Mucosa of stomach (tissue), 1 donor: ENCODE measurements around the gene SCFD2.

Experiments
- H3K27me3 ChIP-seq: one replicate; pipeline ENCODE4 v1.7.0; 2013; ENCODE audit warnings: mild to moderate bottlenecking, low read length; ENCODE audit not compliant: control insufficient read depth, insufficient read depth
- H3K36me3 ChIP-seq: one replicate; pipeline ENCODE4 v1.7.0; 2013; ENCODE audit warnings: low read length; ENCODE audit not compliant: control insufficient read depth, insufficient read depth
- H3K4me1 ChIP-seq: one replicate; pipeline ENCODE4 v1.7.0; 2013; ENCODE audit warnings: mild to moderate bottlenecking, low read length; ENCODE audit not compliant: control insufficient read depth, insufficient read depth
- H3K4me3 ChIP-seq: one replicate; pipeline ENCODE4 v1.7.0; 2013; ENCODE audit warnings: low read length
- H3K9ac ChIP-seq: one replicate; pipeline ENCODE4 v1.7.0; 2013; ENCODE audit warnings: mild to moderate bottlenecking, low read length, moderate library complexity
- H3K9me3 ChIP-seq: one replicate; pipeline ENCODE4 v1.7.0; 2013; ENCODE audit warnings: mild to moderate bottlenecking, low read length, moderate library complexity; ENCODE audit not compliant: control insufficient read depth
- donor health status: Pancreatic carcinoma.

The SCFD2 gene

DNA sequence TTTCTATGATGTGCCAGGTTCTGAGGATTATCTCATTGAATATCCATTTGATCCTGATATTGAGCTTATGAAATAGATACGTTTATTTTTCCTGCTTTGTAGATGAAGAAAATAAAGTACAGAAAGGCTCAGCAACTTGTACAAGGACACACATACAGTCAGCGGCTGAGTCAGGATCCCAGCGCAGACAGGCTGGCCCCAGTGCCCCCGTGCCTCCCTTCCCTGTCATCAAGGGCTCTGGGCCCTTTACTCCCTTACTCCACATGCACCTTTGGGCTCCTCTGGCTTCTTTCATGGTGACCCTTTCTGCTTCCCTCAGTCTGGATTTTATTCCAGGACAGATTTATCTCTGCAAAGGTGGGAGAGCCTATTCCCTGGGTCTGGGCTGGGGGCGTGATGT lies 490.9 kb downstream of the SCFD2 start:
- Histone ChIP-seq H3K4me1 (peaks cover 8% of the 10 kb centered on the region), H3K9ac (no peak overlapping the region), H3K9me3 (no peaks in the 10 kb centered on the region), H3K27me3 (no peaks in the 10 kb centered on the region), H3K4me3 (no peak overlapping the region), H3K36me3 (no peaks in the 10 kb centered on the region)

DNA sequence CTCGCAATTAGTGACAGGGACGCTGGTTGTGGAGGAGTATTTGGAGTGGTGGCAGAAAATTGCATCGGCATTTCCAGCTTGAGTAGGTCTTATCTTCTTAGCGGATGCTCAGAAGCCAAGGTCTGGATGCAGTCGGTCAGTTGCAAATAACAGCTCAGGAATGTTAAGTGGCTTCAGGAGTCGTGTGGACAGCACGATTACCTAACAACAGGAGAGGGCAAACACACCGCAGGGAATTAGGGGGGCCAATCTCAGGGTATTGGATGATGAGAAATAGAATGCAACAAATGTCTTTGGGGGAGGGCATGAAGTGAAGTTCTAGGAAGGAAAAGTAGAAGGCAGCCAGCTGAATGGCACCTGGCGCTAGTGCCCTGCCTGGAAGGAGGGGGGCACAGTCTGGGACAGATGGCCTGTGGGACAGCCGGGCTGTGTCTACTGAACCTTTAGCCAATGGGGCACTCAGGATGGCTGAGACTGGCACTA lies 492.0 kb downstream of the SCFD2 start:
- Histone ChIP-seq H3K27me3 (no peaks in the 10 kb centered on the region), H3K36me3 (no peaks in the 10 kb centered on the region), H3K9me3 (no peaks in the 10 kb centered on the region), H3K9ac (no peak overlapping the region), H3K4me3 (no peak overlapping the region), H3K4me1 (peaks cover 8% of the 10 kb centered on the region)

DNA sequence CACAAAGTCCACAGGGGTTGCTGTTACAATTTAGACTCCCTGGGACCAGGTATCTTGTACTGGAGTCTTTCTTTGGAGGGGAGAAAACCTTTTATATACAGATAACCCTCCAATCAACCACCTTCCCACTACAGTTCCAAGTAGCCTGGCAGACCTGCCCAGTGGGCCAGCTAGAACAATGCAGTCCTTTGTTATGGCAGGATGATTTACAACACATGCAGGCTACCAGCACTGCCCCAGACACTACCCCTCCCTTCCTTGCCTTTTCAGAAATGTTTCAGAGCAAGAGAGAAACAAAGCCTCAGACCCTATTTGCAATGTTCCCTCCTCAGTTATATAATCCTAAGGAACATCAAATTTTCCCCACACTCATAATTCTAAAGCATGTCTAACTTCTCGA lies 492.7 kb downstream of the SCFD2 start:
- Histone ChIP-seq H3K4me3 (no peak overlapping the region), H3K9me3 (no peaks in the 10 kb centered on the region), H3K36me3 (no peaks in the 10 kb centered on the region), H3K27me3 (no peaks in the 10 kb centered on the region), H3K9ac (no peak overlapping the region), H3K4me1 (peaks cover 8% of the 10 kb centered on the region)

DNA sequence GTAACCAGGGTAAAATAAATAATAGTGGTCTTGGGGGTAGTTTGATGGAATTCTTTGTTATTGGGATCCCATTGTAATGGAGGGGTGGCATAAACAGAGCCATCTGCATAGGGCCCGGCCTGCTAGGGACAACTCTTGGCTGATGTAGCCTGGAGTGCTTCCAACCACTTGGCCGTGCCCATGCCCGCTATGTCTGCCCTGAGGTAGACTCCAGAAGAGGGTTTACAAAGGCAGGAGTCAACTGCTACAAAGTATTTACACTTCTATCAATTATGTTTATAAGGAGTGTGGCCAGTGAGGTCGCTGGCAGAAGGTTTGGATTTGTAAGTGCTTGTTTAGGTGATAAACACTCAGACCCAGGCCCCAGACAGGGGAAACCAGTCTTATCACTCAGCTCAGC lies 495.6 kb downstream of the SCFD2 start:
- Histone ChIP-seq H3K9me3 (no peaks in the 10 kb centered on the region), H3K4me3 (no peak overlapping the region), H3K27me3 (no peaks in the 10 kb centered on the region)

DNA sequence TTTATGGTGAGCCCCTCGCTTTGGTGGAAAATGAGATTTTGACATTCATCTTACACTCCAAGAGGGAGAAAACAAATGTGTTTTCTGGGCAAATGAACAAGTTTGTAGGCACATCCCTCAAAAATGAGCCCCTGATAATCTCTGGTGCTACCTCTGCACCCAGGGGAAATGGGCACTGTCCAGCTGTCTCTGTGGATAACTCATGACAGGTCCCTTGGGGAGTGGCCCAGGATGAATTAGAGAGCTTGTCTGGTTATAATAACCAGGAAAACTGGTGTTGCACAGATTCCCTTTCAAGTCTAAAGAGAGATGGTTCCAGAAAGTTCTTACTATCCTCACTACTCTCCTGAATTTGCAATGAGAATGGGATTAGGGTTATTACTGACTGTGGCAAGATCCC lies 496.2 kb downstream of the SCFD2 start:
- Histone ChIP-seq H3K4me3 (no peak overlapping the region), H3K4me1 (peaks cover 16% of the 10 kb centered on the region), H3K9me3 (no peaks in the 10 kb centered on the region), H3K27me3 (no peaks in the 10 kb centered on the region), H3K36me3 (no peaks in the 10 kb centered on the region), H3K9ac (no peak overlapping the region)

More for the DNA sequence above, 495.6 kb downstream of the SCFD2 start:
- Histone ChIP-seq H3K9ac (no peak overlapping the region), H3K4me1 (peaks cover 11% of the 10 kb centered on the region), H3K36me3 (no peaks in the 10 kb centered on the region)

DNA sequence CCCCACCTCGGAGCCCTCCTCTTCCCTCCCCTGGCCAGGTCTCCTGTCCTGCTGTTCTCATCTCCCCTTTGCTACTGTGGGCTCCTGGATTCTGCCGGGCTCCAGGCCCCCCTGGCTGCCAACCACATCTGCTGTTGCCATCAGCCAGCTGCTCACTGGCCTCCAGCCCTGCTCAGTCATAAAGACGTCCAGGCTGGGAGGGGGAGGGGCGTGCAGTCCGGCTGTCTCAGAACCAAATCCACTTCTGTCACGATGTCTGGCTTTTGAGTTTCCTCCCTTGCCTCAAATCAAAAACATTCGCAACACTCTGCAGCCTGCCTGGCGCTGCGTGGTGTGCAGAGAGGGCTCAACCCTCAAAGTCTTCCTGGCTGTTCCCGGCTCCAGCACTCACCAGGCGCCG lies 496.7 kb downstream of the SCFD2 start:
- H3K4me1 ChIP-seq: peaks cover 16% of the 10 kb centered on the region
- H3K4me3 ChIP-seq: no peak overlapping the region
- H3K9ac ChIP-seq: no peak overlapping the region
- no peaks in the 10 kb centered on the region for H3K9me3 ChIP-seq
- H3K27me3 ChIP-seq: no peaks in the 10 kb centered on the region
- H3K36me3 ChIP-seq: no peaks in the 10 kb centered on the region

DNA sequence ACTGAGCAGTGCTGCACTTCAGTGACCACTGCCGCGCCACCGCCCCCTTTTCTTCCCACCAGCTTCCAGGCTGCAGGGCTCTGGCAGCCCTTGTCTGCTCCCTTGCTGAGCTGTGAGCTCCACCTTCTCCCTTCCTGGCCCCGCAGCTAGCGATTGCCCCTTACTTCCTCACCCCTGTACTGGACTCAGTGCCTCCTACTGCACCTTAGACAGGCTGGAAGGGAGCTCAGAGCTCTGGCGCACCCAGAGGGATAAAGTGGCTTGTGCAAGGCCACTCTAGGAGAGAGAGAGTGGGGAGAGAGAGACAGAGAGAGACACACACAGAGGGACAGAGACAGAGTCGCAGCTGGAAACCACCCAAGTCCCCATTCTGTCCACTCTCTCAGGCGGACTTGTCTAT lies 497.7 kb downstream of the SCFD2 start:
- Histone ChIP-seq H3K4me3 (no peak overlapping the region), H3K36me3 (no peaks in the 10 kb centered on the region), H3K4me1 (peaks cover 16% of the 10 kb centered on the region), H3K9ac (no peak overlapping the region), H3K27me3 (no peaks in the 10 kb centered on the region), H3K9me3 (no peaks in the 10 kb centered on the region)

DNA sequence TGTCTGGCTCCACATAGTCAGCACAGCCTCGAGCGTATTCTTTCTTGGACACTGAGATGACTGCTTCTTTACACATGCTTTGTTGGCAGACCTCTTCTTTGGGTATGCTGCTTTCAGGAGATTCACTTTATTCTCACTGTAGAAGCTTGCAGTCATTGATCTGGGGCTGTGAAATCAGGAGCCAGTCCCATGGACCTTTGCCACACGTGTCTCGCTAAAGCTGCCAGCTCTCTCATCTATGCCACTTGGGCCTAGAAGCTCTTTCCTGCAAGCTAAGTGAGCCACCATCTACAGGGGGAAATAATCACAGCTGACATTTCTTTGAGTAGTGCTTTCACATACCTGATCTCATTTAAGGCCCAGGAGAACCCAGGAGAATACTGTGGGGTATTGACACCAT lies 498.7 kb downstream of the SCFD2 start:
- Histone ChIP-seq H3K27me3 (no peaks in the 10 kb centered on the region), H3K4me1 (peaks cover 24% of the 10 kb centered on the region), H3K9ac (no peak overlapping the region), H3K4me3 (no peak overlapping the region), H3K36me3 (no peaks in the 10 kb centered on the region), H3K9me3 (no peaks in the 10 kb centered on the region)

DNA sequence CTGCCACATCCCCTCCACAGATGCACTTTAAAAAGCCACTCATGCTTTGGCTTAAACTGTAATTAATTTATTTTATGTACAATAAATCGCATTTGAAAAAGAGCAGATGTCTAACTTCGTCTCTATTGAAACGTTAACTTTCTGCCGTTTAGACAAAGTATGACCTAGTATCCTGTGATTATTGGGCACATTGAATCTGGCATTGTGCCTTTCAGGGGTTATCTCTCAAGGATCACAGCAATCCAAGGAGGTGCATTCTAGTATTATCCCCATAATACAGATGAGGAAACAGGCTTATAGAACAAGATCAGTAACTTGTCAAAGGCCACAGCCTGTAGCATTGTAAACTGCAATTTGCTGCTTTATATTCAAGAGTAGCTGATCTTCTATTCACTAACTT lies 499.1 kb downstream of the SCFD2 start:
- no peak overlapping the region for H3K4me3 ChIP-seq
- H3K4me1 ChIP-seq: peaks cover 24% of the 10 kb centered on the region
- no peak overlapping the region for H3K9ac ChIP-seq
- H3K27me3 ChIP-seq: no peaks in the 10 kb centered on the region
- H3K36me3 ChIP-seq: no peaks in the 10 kb centered on the region
- H3K9me3 ChIP-seq: no peaks in the 10 kb centered on the region

DNA sequence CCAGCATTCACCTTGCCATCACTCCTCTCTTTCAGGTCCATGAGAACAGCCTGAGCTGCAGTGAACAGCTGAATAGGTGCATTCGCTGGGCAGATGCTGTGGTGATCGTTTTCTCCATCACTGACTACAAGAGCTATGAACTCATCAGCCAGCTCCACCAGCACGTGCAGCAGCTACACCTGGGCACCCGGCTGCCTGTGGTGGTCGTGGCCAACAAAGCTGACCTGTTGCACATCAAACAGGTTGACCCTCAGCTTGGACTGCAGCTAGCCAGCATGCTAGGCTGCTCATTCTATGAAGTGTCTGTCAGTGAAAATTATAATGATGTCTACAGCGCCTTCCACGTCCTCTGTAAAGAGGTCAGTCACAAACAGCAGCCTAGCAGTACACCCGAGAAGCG lies 500.6 kb downstream of the SCFD2 start:
- H3K9ac ChIP-seq: no peak overlapping the region
- no peaks in the 10 kb centered on the region for H3K36me3 ChIP-seq
- no peak overlapping the region for H3K4me3 ChIP-seq
- no peaks in the 10 kb centered on the region for H3K27me3 ChIP-seq
- no peaks in the 10 kb centered on the region for H3K9me3 ChIP-seq
- H3K4me1 ChIP-seq: peaks cover 24% of the 10 kb centered on the region

DNA sequence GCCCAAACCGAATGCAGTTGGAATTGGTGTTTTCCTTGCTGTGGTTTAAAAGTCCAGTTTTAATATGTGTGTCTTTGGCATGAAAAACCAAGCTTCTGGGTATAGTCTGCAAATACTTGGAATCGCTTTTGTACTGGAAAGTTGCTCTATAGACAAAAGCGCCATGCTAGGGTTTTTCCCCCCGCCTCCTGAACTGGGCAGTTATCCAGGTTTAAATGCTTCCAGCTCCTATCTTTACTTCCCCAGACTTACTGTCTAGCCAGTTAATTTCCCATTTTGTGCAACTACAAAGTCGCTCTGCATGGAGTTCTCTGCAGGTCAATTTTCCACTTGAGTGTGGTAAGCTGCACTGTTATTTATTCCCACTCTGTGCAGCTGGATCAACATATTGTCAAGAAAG lies 501.1 kb downstream of the SCFD2 start:
- no peaks in the 10 kb centered on the region for H3K9me3 ChIP-seq
- H3K27me3 ChIP-seq: no peaks in the 10 kb centered on the region
- H3K4me3 ChIP-seq: no peak overlapping the region
- H3K9ac ChIP-seq: no peak overlapping the region
- peaks cover 24% of the 10 kb centered on the region for H3K4me1 ChIP-seq
- H3K36me3 ChIP-seq: no peaks in the 10 kb centered on the region

DNA sequence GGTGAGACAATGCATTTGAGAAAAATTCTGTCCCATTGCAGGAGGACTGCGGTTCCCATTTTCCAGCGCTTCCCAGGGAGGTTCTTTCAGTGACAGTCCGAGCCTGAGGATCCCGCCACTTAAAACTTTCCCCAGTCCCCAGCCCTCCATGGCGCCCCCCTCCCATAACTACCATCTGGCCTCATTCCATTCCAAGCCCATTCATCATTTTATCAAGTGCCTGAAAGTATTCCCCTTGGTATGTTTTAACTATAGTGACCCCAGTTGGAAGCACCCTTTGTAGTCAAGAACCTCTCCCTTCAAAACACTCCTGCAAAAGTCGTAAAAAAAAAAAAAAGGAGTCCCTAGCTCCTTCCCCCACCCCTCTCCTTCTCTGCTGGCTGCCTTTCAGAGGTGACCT lies 502.5 kb downstream of the SCFD2 start:
- no peaks in the 10 kb centered on the region for H3K27me3 ChIP-seq
- peaks cover 24% of the 10 kb centered on the region for H3K4me1 ChIP-seq
- H3K36me3 ChIP-seq: no peaks in the 10 kb centered on the region
- H3K9me3 ChIP-seq: no peaks in the 10 kb centered on the region
- H3K9ac ChIP-seq: no peak overlapping the region
- no peak overlapping the region for H3K4me3 ChIP-seq

DNA sequence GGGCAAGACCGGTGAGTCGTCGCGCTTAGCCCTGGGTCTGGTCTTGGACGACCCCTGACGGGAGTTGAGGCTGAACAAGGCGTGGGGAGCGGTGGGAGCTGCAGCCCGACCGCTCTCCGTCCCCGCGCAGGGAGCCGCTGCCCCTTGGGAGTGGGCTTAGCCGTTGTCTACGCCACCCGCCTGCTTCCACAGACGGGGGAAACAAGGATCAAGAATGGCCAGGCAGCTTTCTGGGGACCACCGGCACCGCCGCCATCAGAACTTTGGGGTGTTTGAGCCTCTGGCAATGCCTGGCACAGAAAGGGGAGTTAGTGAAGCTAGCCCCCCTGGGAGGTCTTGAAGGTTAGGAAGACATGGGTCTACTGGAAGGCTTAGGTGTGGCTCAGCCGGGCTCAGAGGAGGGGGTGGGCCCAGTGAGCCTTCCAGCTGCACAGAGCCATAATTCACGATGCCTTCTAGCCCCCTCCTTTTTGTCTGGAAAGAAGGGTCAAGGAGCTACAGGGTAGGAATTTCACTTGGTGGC lies 503.2 kb downstream of the SCFD2 start:
- H3K9me3 ChIP-seq: no peaks in the 10 kb centered on the region
- peak overlapping the region; percentile 36 for H3K9ac ChIP-seq
- H3K4me3 ChIP-seq: peak overlapping the region; percentile 23
- H3K36me3 ChIP-seq: no peaks in the 10 kb centered on the region
- H3K27me3 ChIP-seq: no peaks in the 10 kb centered on the region
- peaks cover 24% of the 10 kb centered on the region for H3K4me1 ChIP-seq
